Lung (tissue), 12 donors: Measurements from ENCODE around the gene GDF15. TPM values are rescaled to one million over a fixed set of nuclear protein-coding genes. Genes with fewer than 3 reads are reported as not detected.

Experiments
- ATAC-seq: fragments of 200-7000 bp; cut with Tn5 transposase; one replicate; pipeline ENCODE4 v1.9.1; 2020; ENCODE audit warnings: moderate number of reproducible peaks; ENCODE audit not compliant: insufficient read depth, low FRiP score
- DNase-seq, 3 donors: peaks; one replicate each; pipeline ENCODE4 v3.0.0-alpha.2; 2013 to 2017
- H3K27ac ChIP-seq, 2 donors: one replicate each; pipeline ENCODE4 v1.5.1; 2013; ENCODE audit warnings: mild to moderate bottlenecking in 2 of 2, moderate library complexity in 2 of 2, control low read depth in 1 of 2, inconsistent platforms in 1 of 2, low read depth in 1 of 2, low read length in 1 of 2
- H3K27me3 ChIP-seq, 3 donors: one replicate each; pipeline ENCODE4 v1.5.1; 2013; ENCODE audit warnings: low read length in 2 of 3; ENCODE audit not compliant: control insufficient read depth in 3 of 3, insufficient read depth in 3 of 3
- H3K36me3 ChIP-seq, 4 donors: one replicate each; pipeline ENCODE4 v1.5.1; 2013; ENCODE audit warnings: low read length in 4 of 4, mild to moderate bottlenecking in 1 of 4, moderate library complexity in 1 of 4; ENCODE audit not compliant: control insufficient read depth in 4 of 4, insufficient read depth in 4 of 4
- H3K4me1 ChIP-seq, 5 donors: one replicate each; pipeline ENCODE4 v1.5.1; 2013; ENCODE audit warnings: low read length in 5 of 5, mild to moderate bottlenecking in 2 of 5, moderate library complexity in 1 of 5; ENCODE audit not compliant: control insufficient read depth in 5 of 5, insufficient read depth in 5 of 5
- H3K4me3 ChIP-seq: one replicate; pipeline ENCODE4 v1.5.1; 2013; ENCODE audit warnings: mild to moderate bottlenecking, control low read depth, moderate library complexity
- H3K9ac ChIP-seq, 2 donors: one replicate each; pipeline ENCODE4 v1.5.1; 2013; ENCODE audit warnings: low read length in 2 of 2, control low read depth in 1 of 2; ENCODE audit not compliant: insufficient read depth in 1 of 2
- H3K9me3 ChIP-seq, 4 donors: one replicate each; pipeline ENCODE4 v1.5.1; 2013; ENCODE audit warnings: low read length in 3 of 4, mild to moderate bottlenecking in 1 of 4, moderate library complexity in 1 of 4; ENCODE audit not compliant: control insufficient read depth in 4 of 4, insufficient read depth in 3 of 4
- CTCF ChIP-seq: IDR thresholded peaks from 2 replicates; pipeline ENCODE4 v1.5.1; 2012; ENCODE audit warnings: mild to moderate bottlenecking; ENCODE audit errors: control extremely low read depth, extremely low read depth
- WGBS, 2 donors: extraction: QIAGEN DNeasy Blood & Tissue Kit; methylation state at CpG; one replicate each; pipeline ENCODE4 v1.1.7; 2013; 5-methylcytosine and 5-hydroxymethylcytosine counted together
- polyA plus RNA-seq, 2 donors: library from polyadenylated mRNA; stranded (reverse); fragments of 200-250 nt; gene quantifications; one replicate each; pipeline ENCODE4 v1.2.1, GENCODE V29; 2013
- total RNA-seq, 2 donors: library from RNA; depleted of rRNA in 1 of 2; stranded (reverse); fragments of >200 nt in 1 of 2; gene quantifications; one replicate each; pipeline ENCODE4 v1.2.1, GENCODE V29; 2014 to 2021
- donor health status: control.
- donor health status: control.
- donor health status: Bipolar disorder and iron deficiency.
- donor health status: healthy.
- donor health status: DM: yes; HTN: yes; CAD: no.

The GDF15 gene
- total and polyA plus RNA-seq, 4 donors = 45.4 to 119 (median 56.8) TPM

GRCh38 chr19:18349524-18350128, 36.3 kb upstream of the GDF15 start:
- ATAC-seq = no peak
- Histone ChIP-seq H3K27me3 (no peaks in the 10 kb centered on the region), H3K4me3 (no peak overlapping the region), H3K9ac (no peak overlapping the region), H3K9me3 (no peaks in the 10 kb centered on the region), H3K4me1 (no peaks in the 10 kb centered on the region), H3K36me3 (peaks cover 0 to 4% (median under 1%) of the 10 kb centered on the region in 4 donors), H3K27ac (no peak overlapping the region)
- TF ChIP-seq CTCF = peak; percentile 64
- WGBS, 2 donors = 51 to 59% methylated on average over 12 of the region's 12 CpGs
- peak; percentile 47 to 51 (median 51) for DNase-seq

DNA sequence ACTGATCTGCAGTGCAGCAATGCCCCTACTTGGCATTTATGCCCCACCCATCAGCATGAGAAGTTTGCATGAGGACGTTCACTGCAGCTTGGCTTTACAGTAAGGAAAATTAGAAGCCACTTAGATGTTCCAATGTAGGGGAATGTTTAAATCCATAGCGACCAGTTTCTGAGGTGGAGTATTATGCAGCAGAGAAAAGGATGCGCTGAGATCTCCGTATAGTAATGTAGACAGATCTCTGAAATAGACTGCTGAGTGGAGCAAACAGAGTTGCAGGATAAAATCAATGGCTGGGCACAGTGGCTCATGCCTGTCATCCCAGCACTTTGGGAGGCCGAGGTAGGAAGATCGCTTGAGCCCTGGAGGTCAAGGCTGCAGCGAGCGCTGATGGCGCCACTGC, 35.5 kb upstream of the GDF15 start:
- Histone ChIP-seq H3K27me3 (no peaks in the 10 kb centered on the region), H3K9ac (no peak overlapping the region), H3K4me3 (no peak overlapping the region), H3K4me1 (no peaks in the 10 kb centered on the region), H3K27ac (no peak overlapping the region), H3K9me3 (no peaks in the 10 kb centered on the region), H3K36me3 (peaks cover 0 to 5% (median 2%) of the 10 kb centered on the region in 4 donors)
- WGBS, 2 donors = 87 to 92% methylated on average over 9 of the region's 9 CpGs
- TF ChIP-seq CTCF = no peak
- DNase-seq (no peak), ATAC-seq (no peak)

DNA sequence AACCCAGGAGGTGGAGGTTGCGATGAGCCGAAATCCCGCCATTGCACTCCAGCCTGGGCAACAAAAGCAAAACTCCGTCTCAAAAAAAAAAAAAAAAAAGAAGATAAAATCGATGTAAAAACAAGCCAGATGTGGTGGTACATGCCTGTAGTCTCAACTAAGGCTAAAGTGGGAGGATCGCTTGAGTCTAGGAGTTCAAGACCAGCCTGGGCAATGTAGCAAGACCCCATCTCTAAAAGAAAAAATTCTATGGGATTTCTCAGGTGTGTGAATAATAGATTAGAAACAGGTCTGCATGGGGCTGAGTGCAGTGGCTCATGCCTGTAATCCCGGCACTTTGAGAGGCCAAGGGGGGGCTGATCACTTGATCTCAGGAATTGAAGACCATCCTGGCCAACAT, 34.4 kb upstream of the GDF15 start:
- Histone ChIP-seq H3K4me3 (no peak overlapping the region), H3K27ac (no peak overlapping the region), H3K9me3 (no peaks in the 10 kb centered on the region), H3K9ac (no peak overlapping the region), H3K27me3 (no peaks in the 10 kb centered on the region), H3K4me1 (peaks cover 0 to 2% (median 0%) of the 10 kb centered on the region in 5 donors), H3K36me3 (peaks cover 0 to 12% (median 7%) of the 10 kb centered on the region in 4 donors)
- ATAC-seq (no peak), DNase-seq (no peak)
- 95 to 96% methylated on average over 7 of the region's 7 CpGs for WGBS, 2 donors
- no peak for TF ChIP-seq CTCF
